Lung (tissue), 12 donors: Measurements from ENCODE around the gene ZNF846. TPM values are rescaled to one million over a fixed set of nuclear protein-coding genes. Genes with fewer than 3 reads are reported as not detected.
"Not testable (repeated sequence)": the region's sequence is repeated elsewhere in the genome, so short reads cannot be mapped to it uniquely, and the experiment has no call there.

Experiments
- ATAC-seq: fragments of 200-7000 bp; cut with Tn5 transposase; one replicate; pipeline ENCODE4 v1.9.1; 2020; ENCODE audit warnings: moderate number of reproducible peaks; ENCODE audit not compliant: insufficient read depth, low FRiP score
- DNase-seq, 3 donors: peaks; one replicate each; pipeline ENCODE4 v3.0.0-alpha.2; 2013 to 2017
- H3K27ac ChIP-seq, 2 donors: one replicate each; pipeline ENCODE4 v1.5.1; 2013; ENCODE audit warnings: mild to moderate bottlenecking in 2 of 2, moderate library complexity in 2 of 2, control low read depth in 1 of 2, inconsistent platforms in 1 of 2, low read depth in 1 of 2, low read length in 1 of 2
- H3K27me3 ChIP-seq, 3 donors: one replicate each; pipeline ENCODE4 v1.5.1; 2013; ENCODE audit warnings: low read length in 2 of 3; ENCODE audit not compliant: control insufficient read depth in 3 of 3, insufficient read depth in 3 of 3
- H3K36me3 ChIP-seq, 4 donors: one replicate each; pipeline ENCODE4 v1.5.1; 2013; ENCODE audit warnings: low read length in 4 of 4, mild to moderate bottlenecking in 1 of 4, moderate library complexity in 1 of 4; ENCODE audit not compliant: control insufficient read depth in 4 of 4, insufficient read depth in 4 of 4
- H3K4me1 ChIP-seq, 5 donors: one replicate each; pipeline ENCODE4 v1.5.1; 2013; ENCODE audit warnings: low read length in 5 of 5, mild to moderate bottlenecking in 2 of 5, moderate library complexity in 1 of 5; ENCODE audit not compliant: control insufficient read depth in 5 of 5, insufficient read depth in 5 of 5
- H3K4me3 ChIP-seq: one replicate; pipeline ENCODE4 v1.5.1; 2013; ENCODE audit warnings: mild to moderate bottlenecking, control low read depth, moderate library complexity
- H3K9ac ChIP-seq, 2 donors: one replicate each; pipeline ENCODE4 v1.5.1; 2013; ENCODE audit warnings: low read length in 2 of 2, control low read depth in 1 of 2; ENCODE audit not compliant: insufficient read depth in 1 of 2
- H3K9me3 ChIP-seq, 4 donors: one replicate each; pipeline ENCODE4 v1.5.1; 2013; ENCODE audit warnings: low read length in 3 of 4, mild to moderate bottlenecking in 1 of 4, moderate library complexity in 1 of 4; ENCODE audit not compliant: control insufficient read depth in 4 of 4, insufficient read depth in 3 of 4
- WGBS, 2 donors: extraction: QIAGEN DNeasy Blood & Tissue Kit; methylation state at CpG; one replicate each; pipeline ENCODE4 v1.1.7; 2013; 5-methylcytosine and 5-hydroxymethylcytosine counted together
- polyA plus RNA-seq, 2 donors: library from polyadenylated mRNA; stranded (reverse); fragments of 200-250 nt; gene quantifications; one replicate each; pipeline ENCODE4 v1.2.1, GENCODE V29; 2013
- total RNA-seq, 2 donors: library from RNA; depleted of rRNA in 1 of 2; stranded (reverse); fragments of >200 nt in 1 of 2; gene quantifications; one replicate each; pipeline ENCODE4 v1.2.1, GENCODE V29; 2014 to 2021
- TF ChIP-seq, protein P1 (sequence below): IDR thresholded peaks from 2 replicates; pipeline ENCODE4 v1.5.1; 2012; ENCODE audit warnings: mild to moderate bottlenecking; ENCODE audit errors: control extremely low read depth, extremely low read depth
- donor health status: control.
- donor health status: control.
- donor health status: Bipolar disorder and iron deficiency.
- donor health status: healthy.
- donor health status: DM: yes; HTN: yes; CAD: no.

ZNF846 gene
- total and polyA plus RNA-seq, 4 donors = 3.2 to 30.9 (median 8.9) TPM

DNA sequence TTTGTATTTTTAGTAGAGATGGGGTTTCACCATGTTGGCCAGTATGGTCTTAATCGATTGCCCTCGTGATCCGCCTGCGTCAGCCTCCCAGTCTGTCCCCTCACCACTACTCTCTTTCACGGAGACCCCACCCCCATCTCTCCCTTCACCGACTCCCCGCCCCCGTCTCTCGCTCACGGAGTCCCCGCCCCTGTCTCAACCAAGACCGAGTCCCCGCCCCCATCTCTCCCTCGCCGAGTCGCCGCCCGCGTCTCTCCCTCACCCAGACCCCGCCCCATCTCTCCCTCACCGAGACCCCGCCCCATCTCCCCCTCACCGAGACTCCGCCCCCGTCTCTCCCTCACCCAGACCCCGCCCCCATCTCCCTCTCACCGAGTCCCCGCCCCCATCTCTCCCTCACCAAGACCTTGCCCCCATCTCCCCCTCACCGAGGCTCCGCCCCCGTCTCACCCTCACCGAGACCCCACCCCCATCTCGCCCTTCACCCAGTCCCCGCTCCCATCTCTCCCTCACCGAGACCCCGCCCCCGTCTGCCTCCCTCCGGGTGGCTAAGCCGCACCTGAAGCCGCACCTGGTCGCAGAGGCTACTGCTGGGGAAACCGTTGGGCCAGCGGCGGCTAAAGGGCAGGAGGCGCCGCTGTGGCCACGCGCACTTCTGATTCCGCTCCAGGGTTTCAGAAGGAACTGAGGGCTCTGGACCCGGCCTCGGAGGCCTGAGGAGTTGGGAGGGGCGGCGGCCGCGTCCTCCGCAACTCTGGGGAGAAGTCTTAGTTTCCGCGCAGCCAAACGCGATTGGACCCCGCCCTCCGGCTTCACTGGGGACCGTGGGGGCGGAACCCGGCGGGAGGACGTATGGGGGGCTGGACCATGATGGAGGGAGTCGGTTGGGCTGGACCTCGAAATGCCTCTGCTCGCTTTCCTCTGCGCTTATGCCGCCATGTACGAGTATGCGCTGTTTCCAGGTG is 17.1 kb upstream of the ZNF846 start:
- no peaks in the 10 kb centered on the region for H3K27me3 ChIP-seq
- H3K9me3 ChIP-seq = no peaks in the 10 kb centered on the region
- peak overlapping the region; percentile 37 to 88 for H3K9ac ChIP-seq
- ATAC-seq (peak; percentile 91), DNase-seq (peak; percentile 98 to 99 (median 99))
- H3K4me1 ChIP-seq = peaks cover 0 to 27% (median 5%) of the 10 kb centered on the region in 5 donors
- peak overlapping the region; percentile 97 to 99 for H3K27ac ChIP-seq
- no peaks in the 10 kb centered on the region for H3K36me3 ChIP-seq
- H3K4me3 ChIP-seq = peak overlapping the region; percentile 52
- 2% methylated on average over 68 to 74 of the region's 74 CpGs for WGBS, 2 donors
- TF ChIP-seq, protein P1, sequence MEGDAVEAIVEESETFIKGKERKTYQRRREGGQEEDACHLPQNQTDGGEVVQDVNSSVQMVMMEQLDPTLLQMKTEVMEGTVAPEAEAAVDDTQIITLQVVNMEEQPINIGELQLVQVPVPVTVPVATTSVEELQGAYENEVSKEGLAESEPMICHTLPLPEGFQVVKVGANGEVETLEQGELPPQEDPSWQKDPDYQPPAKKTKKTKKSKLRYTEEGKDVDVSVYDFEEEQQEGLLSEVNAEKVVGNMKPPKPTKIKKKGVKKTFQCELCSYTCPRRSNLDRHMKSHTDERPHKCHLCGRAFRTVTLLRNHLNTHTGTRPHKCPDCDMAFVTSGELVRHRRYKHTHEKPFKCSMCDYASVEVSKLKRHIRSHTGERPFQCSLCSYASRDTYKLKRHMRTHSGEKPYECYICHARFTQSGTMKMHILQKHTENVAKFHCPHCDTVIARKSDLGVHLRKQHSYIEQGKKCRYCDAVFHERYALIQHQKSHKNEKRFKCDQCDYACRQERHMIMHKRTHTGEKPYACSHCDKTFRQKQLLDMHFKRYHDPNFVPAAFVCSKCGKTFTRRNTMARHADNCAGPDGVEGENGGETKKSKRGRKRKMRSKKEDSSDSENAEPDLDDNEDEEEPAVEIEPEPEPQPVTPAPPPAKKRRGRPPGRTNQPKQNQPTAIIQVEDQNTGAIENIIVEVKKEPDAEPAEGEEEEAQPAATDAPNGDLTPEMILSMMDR = no peak

DNA sequence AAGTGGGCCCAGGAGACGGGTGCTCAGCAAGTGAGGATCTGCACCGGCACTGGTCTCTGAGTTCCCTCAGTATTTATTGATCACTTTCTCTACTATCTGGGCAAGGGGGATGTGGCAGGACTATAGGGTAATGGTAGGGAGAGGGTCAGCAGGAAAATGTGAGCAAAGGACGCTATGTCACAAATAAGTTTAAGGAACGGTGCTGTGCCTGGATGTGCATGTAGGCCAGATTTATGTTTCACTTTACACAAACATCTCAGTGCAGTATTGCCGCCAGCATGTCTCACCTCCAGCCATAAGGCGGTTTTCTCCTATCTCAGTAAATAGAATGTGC is 15.6 kb upstream of the ZNF846 start:
- ATAC-seq = not testable (repeated sequence)

DNA sequence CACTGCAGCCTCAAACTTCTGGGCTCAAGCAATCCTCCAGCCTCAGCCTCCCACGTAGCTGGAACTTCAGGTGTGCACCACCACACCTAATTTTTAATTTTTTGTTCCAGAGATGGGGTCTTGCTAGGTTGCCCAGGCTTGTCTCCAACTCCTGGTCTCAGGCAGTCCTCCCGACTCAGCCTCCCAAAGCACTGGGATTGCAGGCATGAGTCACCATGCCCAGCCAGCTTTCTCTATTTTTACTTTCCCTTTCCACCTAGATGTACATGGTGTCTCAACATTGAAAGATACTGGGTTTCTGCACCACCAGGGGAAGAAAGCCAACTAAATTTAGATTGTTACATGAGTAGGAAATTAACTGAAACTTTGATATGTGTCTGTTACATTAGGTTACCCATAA is 13.8 kb upstream of the ZNF846 start:
- H3K27me3 ChIP-seq = no peaks in the 10 kb centered on the region
- 85 to 90% methylated on average over 2 of the region's 2 CpGs for WGBS, 2 donors
- no peak overlapping the region for H3K4me3 ChIP-seq
- no peak overlapping the region for H3K9ac ChIP-seq
- ATAC-seq (no peak), DNase-seq (no peak)
- peaks cover 0 to 12% (median 3%) of the 10 kb centered on the region in 5 donors for H3K4me1 ChIP-seq
- H3K27ac ChIP-seq = no peak overlapping the region
- no peaks in the 10 kb centered on the region for H3K36me3 ChIP-seq
- TF ChIP-seq, protein P1 = no peak
- H3K9me3 ChIP-seq = no peaks in the 10 kb centered on the region

More for the DNA sequence above, 15.6 kb upstream of the ZNF846 start:
- Histone ChIP-seq H3K4me1 (peaks cover 0 to 18% (median 3%) of the 10 kb centered on the region in 5 donors), H3K9ac (peak overlapping the region in 1 of 2 donors; percentile 62)
- H3K27me3 ChIP-seq, DNase-seq, H3K9me3 ChIP-seq, H3K36me3 ChIP-seq, H3K4me3 ChIP-seq, H3K27ac ChIP-seq: not testable (repeated sequence)
- WGBS, 2 donors = 88 to 90% methylated on average over 6 of the region's 6 CpGs
